NCI-H2171 (cell line): ENCODE data around the gene DAAM1.
A peak's percentile ranks its signal among the peaks of the same experiment; 100 is the strongest.

ENCODE experiments used
- DNase-seq: peaks from one replicate; lab custom pipeline; 2025; lab: John Stamatoyannopoulos, UW

DAAM1 gene

GRCh38 chr14:59341858-59342477 lies 153.5 kb downstream of the DAAM1 start:
- DNase-seq, result no peak

GRCh38 chr14:59342516-59343484 lies 154.3 kb downstream of the DAAM1 start:
- no peak for DNase-seq

- peak; percentile 25 for DNase-seq
These were observed 155.1 kb downstream of the DAAM1 start for GRCh38 chr14:59343585-59343984.

- no peak for DNase-seq
These were observed 155.5 kb downstream of the DAAM1 start for GRCh38 chr14:59344016-59344415.

- no peak for DNase-seq
These were observed 156.4 kb downstream of the DAAM1 start for GRCh38 chr14:59344691-59345455.

GRCh38 chr14:59346329-59346728 lies 157.9 kb downstream of the DAAM1 start:
- DNase-seq, result no peak

- no peak for DNase-seq
These were observed 158.5 kb downstream of the DAAM1 start for GRCh38 chr14:59346796-59347510.

GRCh38 chr14:59347511-59347900 lies 159.0 kb downstream of the DAAM1 start:
- DNase-seq, result no peak

GRCh38 chr14:59347915-59348314 lies 159.4 kb downstream of the DAAM1 start:
- no peak for DNase-seq

- no peak for DNase-seq
These were observed 160.8 kb downstream of the DAAM1 start for GRCh38 chr14:59349258-59349701.

- DNase-seq, result no peak
These were observed 164.5 kb downstream of the DAAM1 start for GRCh38 chr14:59352961-59353360.

GRCh38 chr14:59354666-59355065 lies 166.2 kb downstream of the DAAM1 start:
- no peak for DNase-seq

GRCh38 chr14:59355091-59355490 lies 166.6 kb downstream of the DAAM1 start:
- no peak for DNase-seq

GRCh38 chr14:59356312-59356711 lies 167.8 kb downstream of the DAAM1 start:
- no peak for DNase-seq

GRCh38 chr14:59356767-59357166 lies 168.3 kb downstream of the DAAM1 start:
- no peak for DNase-seq

GRCh38 chr14:59358102-59358501 lies 169.6 kb downstream of the DAAM1 start:
- no peak for DNase-seq

- no peak for DNase-seq
These were observed 170.3 kb downstream of the DAAM1 start for GRCh38 chr14:59358784-59359183.

GRCh38 chr14:59359431-59360124 lies 171.1 kb downstream of the DAAM1 start:
- DNase-seq, result no peak

- DNase-seq, result no peak
These were observed 171.8 kb downstream of the DAAM1 start for GRCh38 chr14:59360233-59360632.

- DNase-seq, result peak; percentile 79
These were observed 172.7 kb downstream of the DAAM1 start for GRCh38 chr14:59360923-59361794.
